HepG2 (cell line): ENCODE data around the gene THY1. TPM values are rescaled to one million over a fixed set of nuclear protein-coding genes. Genes with fewer than 3 reads are reported as not detected.

ENCODE experiments used
- ATAC-seq: fragments of 200-7000 bp; cut with Tn5 transposase; 3 replicates; pipeline ENCODE4 v1.9.1; 2020; ENCODE audit warnings: mild to moderate bottlenecking, moderate library complexity
- BruUV-seq: library from RNA; stranded (reverse); fragments of 400-500 nt; replicated peaks from 2 replicates; lab custom pipeline; 2021; lab: Mats Ljungman, UMichigan
- CTCF ChIA-PET: fragments of 300-600 bp; formaldehyde crosslinking; extraction: SDS; loops from one replicate; lab custom pipeline; 2021; ENCODE audit warnings: low total read pairs, inconsistent platforms, low intra/inter-chr PET ratio; lab: Yijun Ruan, JAX
- POLR2A ChIA-PET: fragments of 350-600 bp; sonication (Branson Sonifier 250); formaldehyde crosslinking; loops from one replicate; lab custom pipeline; 2020; ENCODE audit warnings: antibody characterized with exemption, inconsistent platforms; lab: Yijun Ruan, JAX
- DNase-seq: peaks from one replicate; pipeline ENCODE4 v3.0.0-alpha.2; 2015; ENCODE audit warnings: low spot score
- FAIRE-seq: peaks from 3 replicates; lab custom pipeline; 2011; peaks lifted over from hg19 to GRCh38; lab: Jason Lieb, UNC
- H2AFZ ChIP-seq: one replicate; pipeline ENCODE4 v1.6.1; 2011; ENCODE audit warnings: low read length, inconsistent platforms
- H3K27ac ChIP-seq: fragments of 300-600 bp; 3 replicates; pipeline ENCODE4 v1.8.0; 2011; ENCODE audit warnings: mixed run types, mild to moderate bottlenecking, mixed read lengths, low read length, inconsistent platforms; ENCODE audit not compliant: insufficient read depth; ENCODE audit errors: extremely low read length
- H3K27me3 ChIP-seq, 2 experiments: fragments of 200-600 bp in 1 of 2; 2 replicates in 1 of 2; 3 replicates in 1 of 2; pipeline versions ENCODE4 v1.6.0 to v1.8.0; 2011; ENCODE audit warnings: low read length in 2 of 2, mild to moderate bottlenecking in 2 of 2, moderate library complexity in 2 of 2, inconsistent platforms in 1 of 2; ENCODE audit not compliant: insufficient read depth in 2 of 2, control insufficient read depth in 1 of 2
- H3K36me3 ChIP-seq, 2 experiments: fragments of 200-600 bp in 1 of 2; replicated peaks in 1 of 2; 2 replicates in 1 of 2; 3 replicates in 1 of 2; pipeline versions ENCODE4 v1.5.1 to v1.8.0; 2011; ENCODE audit warnings: low read length in 2 of 2, inconsistent platforms in 1 of 2; ENCODE audit not compliant: insufficient read depth in 2 of 2, control insufficient read depth in 1 of 2
- H3K4me1 ChIP-seq: 2 replicates; pipeline ENCODE4 v1.5.1; 2012; ENCODE audit warnings: low read length, inconsistent platforms; ENCODE audit not compliant: insufficient read depth
- H3K4me2 ChIP-seq: 2 replicates; pipeline ENCODE4 v1.6.0; 2011; ENCODE audit warnings: low read depth, low read length, inconsistent platforms
- H3K4me3 ChIP-seq, 3 experiments: fragments of 200-600 bp in 1 of 3; sonication (generic), shearing (Covaris generic) in 1 of 3; replicated peaks in 1 of 3; 2 replicates each; pipeline ENCODE4 v1.5.1; 2011 to 2016; ENCODE audit warnings: low read length in 3 of 3, inconsistent platforms in 2 of 3, low read depth in 2 of 3, mild to moderate bottlenecking in 2 of 3, control low read depth in 1 of 3, mixed read lengths in 1 of 3; ENCODE audit not compliant: insufficient read depth in 1 of 3
- H3K79me2 ChIP-seq: one replicate; pipeline ENCODE4 v1.6.1; 2011; ENCODE audit warnings: low read length, inconsistent platforms; ENCODE audit not compliant: insufficient read depth
- H3K9ac ChIP-seq: 2 replicates; pipeline ENCODE4 v1.6.0; 2011; ENCODE audit warnings: mild to moderate bottlenecking, low read depth, low read length, inconsistent platforms; ENCODE audit not compliant: insufficient read depth
- H3K9me3 ChIP-seq: 2 replicates; pipeline ENCODE4 v1.5.1; 2012; ENCODE audit warnings: mild to moderate bottlenecking, low read length
- H4K20me1 ChIP-seq: 2 replicates; pipeline ENCODE4 v1.6.0; 2011; ENCODE audit warnings: inconsistent platforms, mild to moderate bottlenecking, low read length, moderate library complexity; ENCODE audit not compliant: insufficient read depth
- ARID5B ChIP-seq: IDR thresholded peaks from 2 replicates; pipeline ENCODE4 v1.4.0; 2020; ENCODE audit warnings: mild to moderate bottlenecking, missing genetic modification reagents
- ESRRA ChIP-seq: sonication (generic); formaldehyde crosslinking; IDR thresholded peaks from 2 replicates; pipeline ENCODE4 v1.5.1; 2020; ENCODE audit warnings: mild to moderate bottlenecking, low read depth, missing genetic modification reagents
- HNF4G ChIP-seq, 2 experiments: sonication (generic) in 1 of 2; formaldehyde crosslinking in 1 of 2; IDR thresholded peaks; 2 replicates each; pipeline versions ENCODE4 v1.4.0 to v1.6.1; 2011 to 2020; ENCODE audit warnings: borderline replicate concordance in 2 of 2, low read depth in 2 of 2, mild to moderate bottlenecking in 2 of 2, low read length in 1 of 2, missing genetic modification reagents in 1 of 2, moderate library complexity in 1 of 2
- HNRNPL ChIP-seq: fragments of 200-400 bp; formaldehyde crosslinking; IDR thresholded peaks from 2 replicates; pipeline ENCODE4 v1.6.1; 2017; ENCODE audit warnings: mild to moderate bottlenecking, low read depth, low read length
- NR2F6 ChIP-seq, 2 experiments: IDR thresholded peaks; 2 replicates each; pipeline ENCODE4 v1.6.1; 2016; ENCODE audit warnings: antibody characterized with exemption in 1 of 2, mild to moderate bottlenecking in 1 of 2
- RNF219 ChIP-seq: sonication (generic); formaldehyde crosslinking; IDR thresholded peaks from 2 replicates; pipeline ENCODE4 v1.5.0; 2020; ENCODE audit warnings: mild to moderate bottlenecking, missing genetic modification reagents
- SALL1 ChIP-seq: sonication (generic); formaldehyde crosslinking; IDR thresholded peaks from 2 replicates; pipeline ENCODE4 v1.8.0; 2022; ENCODE audit warnings: mild to moderate bottlenecking, missing genetic modification reagents
- WGBS: methylation state at CpG from one replicate; pipeline ENCODE4 v1.1.6; 2017; ENCODE audit warnings: low lambda C conversion rate; 5-methylcytosine and 5-hydroxymethylcytosine counted together
- in situ Hi-C: cut with HindIII; loops from 2 replicates; pipeline ENCODE4 v1.10.0; 2017; ENCODE audit warnings: low pct_unique_long_range_greater_than_20kb; ENCODE audit not compliant: extremely low pct_ligation_motif_present
- intact Hi-C: fragments of 100-400 bp; cut with micrococcal nuclease; formaldehyde crosslinking; loops from one replicate; pipeline ENCODE4 v1.10.0; 2022; ENCODE audit not compliant: unreplicated experiment
- polyA plus RNA-seq, 8 experiments: library from polyadenylated mRNA; depleted of rRNA in 3 of 8; stranded (reverse) in 7 of 8; unstranded in 1 of 8; fragments of >200 nt; fragmentation: Illumina TruSeq in 4 of 8; extraction: Trizol in 4 of 8; gene quantifications; 2 replicates each; pipeline versions ENCODE4 v1.2.1 to v1.2.3, GENCODE V29; 2011 to 2016; ENCODE audit warnings: low read depth in 4 of 8, missing spikeins in 1 of 8, mixed read lengths in 1 of 8; ENCODE audit not compliant: insufficient read depth in 1 of 8
- total RNA-seq, 5 experiments: library from RNA; depleted of rRNA; stranded (reverse); fragments of >200 nt; fragmentation: Illumina TruSeq; extraction: Trizol; gene quantifications; 2 replicates each; pipeline ENCODE4 v1.2.3, GENCODE V29; 2016; ENCODE audit warnings: low read depth in 1 of 5
- TF ChIP-seq, protein P1 (sequence below): sonication (generic); formaldehyde crosslinking; conservative IDR thresholded peaks from 2 replicates; pipeline ENCODE4 v1.4.0; 2020; ENCODE audit warnings: mild to moderate bottlenecking, missing genetic modification reagents, moderate library complexity
- TF ChIP-seq, protein P2 (sequence below), 2 experiments: fragments of 450-650 bp in 1 of 2; sonication (generic) in 1 of 2; formaldehyde crosslinking; IDR thresholded peaks; 2 replicates each; pipeline versions ENCODE4 v1.5.0 to v1.8.0; 2020 to 2022; ENCODE audit warnings: mild to moderate bottlenecking in 1 of 2, missing genetic modification reagents in 1 of 2

Gene THY1
- total and polyA plus RNA-seq, 2 of the 13 experiments (the other 11 are each of a cell fraction or from before 2014, with no cell fraction given), result not detected

DNA sequence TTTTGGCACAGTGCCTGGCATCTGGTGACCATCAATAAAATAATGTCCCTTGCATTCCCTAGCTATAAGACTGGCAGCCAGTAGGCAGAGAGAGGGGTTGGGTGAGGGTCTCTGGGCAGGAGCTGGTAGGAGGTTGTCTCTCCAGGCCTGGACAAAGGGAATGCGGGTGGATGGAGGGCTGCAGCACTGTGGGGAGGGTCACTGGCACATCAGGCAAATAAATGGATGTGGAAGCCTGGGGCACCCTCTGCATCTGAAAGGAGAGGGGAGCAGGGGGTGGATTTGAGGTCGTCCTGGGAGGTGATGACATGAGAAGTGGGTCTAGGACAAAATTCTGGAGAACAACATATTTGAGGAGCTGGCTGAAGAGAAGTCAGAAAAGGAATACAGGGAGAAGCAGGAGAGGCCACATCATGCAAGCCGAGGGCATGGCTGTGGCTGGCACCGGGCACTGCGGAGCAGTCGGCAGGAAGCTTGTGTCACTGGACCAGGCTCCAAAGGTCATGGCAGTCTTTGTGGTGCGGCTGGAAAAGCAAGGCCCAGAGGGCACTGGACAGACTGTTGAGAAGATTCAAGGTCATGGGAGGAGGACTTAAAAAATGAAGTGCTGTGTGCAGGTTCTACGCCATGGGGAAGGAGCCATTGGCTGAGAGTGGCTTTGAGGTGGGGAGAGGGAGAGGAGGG, 36.5 kb upstream of the THY1 start:
- Histone ChIP-seq H4K20me1 (no peaks in the 10 kb centered on the region), H3K27ac (no peak overlapping the region), H3K9me3 (no peaks in the 10 kb centered on the region), H3K9ac (no peak overlapping the region), H2AFZ (no peak overlapping the region), H3K4me3 (peak overlapping the region in 1 of 3 experiments; percentile 30; a peak in 1 of 6 replicates), H3K36me3 (no peaks in the 10 kb centered on the region), H3K4me2 (peak overlapping the region; percentile 30), H3K79me2 (no peaks in the 10 kb centered on the region), H3K27me3 (no peaks in the 10 kb centered on the region), H3K4me1 (peaks cover 18% of the 10 kb centered on the region)
- FAIRE-seq (no peak), ATAC-seq (peak; percentile 61), DNase-seq (no peak)
- intact Hi-C loops (no loop called here), in situ Hi-C loops (no loop called here)
- no TSS peak for BruUV-seq
- 16% methylated on average over 8 of the region's 8 CpGs for WGBS
- ChIA-PET POLR2A (interaction anchor here (0.8 kb wide), 1 partner anchor 91 kb away, joined by 3 read pairs; no protein-coding TSS in a partner anchor), CTCF (no interaction called here)
- TF ChIP-seq NR2F6 (IDR thresholded peaks at IDR 0.05) (no peak), NR2F6 (CRISPR knock-in tag; IDR thresholded peaks at IDR 0.05) (0 out of 2 replicates have a peak, but pooled peaks have one; percentile 14), SALL1 (CRISPR knock-in tag) (peak; percentile 31; the same call in 1 of the 2 replicates), HNRNPL (peak; percentile 91), RNF219 (no peak), ESRRA (CRISPR knock-in tag) (peak; percentile 64; the same call in 1 of the 2 replicates), ARID5B (CRISPR knock-in tag) (0 out of 2 replicates have a peak, but pooled peaks have one; percentile 28), HNF4G (IDR thresholded peaks at IDR 0.05; ENCODE audit: borderline replicate concordance, low read depth, low read length) (peak; percentile 32; the same call in 1 of the 2 replicates), HNF4G (CRISPR knock-in tag; IDR thresholded peaks at IDR 0.05; ENCODE audit: borderline replicate concordance, low read depth) (no peak)
- TF ChIP-seq, protein P1, sequence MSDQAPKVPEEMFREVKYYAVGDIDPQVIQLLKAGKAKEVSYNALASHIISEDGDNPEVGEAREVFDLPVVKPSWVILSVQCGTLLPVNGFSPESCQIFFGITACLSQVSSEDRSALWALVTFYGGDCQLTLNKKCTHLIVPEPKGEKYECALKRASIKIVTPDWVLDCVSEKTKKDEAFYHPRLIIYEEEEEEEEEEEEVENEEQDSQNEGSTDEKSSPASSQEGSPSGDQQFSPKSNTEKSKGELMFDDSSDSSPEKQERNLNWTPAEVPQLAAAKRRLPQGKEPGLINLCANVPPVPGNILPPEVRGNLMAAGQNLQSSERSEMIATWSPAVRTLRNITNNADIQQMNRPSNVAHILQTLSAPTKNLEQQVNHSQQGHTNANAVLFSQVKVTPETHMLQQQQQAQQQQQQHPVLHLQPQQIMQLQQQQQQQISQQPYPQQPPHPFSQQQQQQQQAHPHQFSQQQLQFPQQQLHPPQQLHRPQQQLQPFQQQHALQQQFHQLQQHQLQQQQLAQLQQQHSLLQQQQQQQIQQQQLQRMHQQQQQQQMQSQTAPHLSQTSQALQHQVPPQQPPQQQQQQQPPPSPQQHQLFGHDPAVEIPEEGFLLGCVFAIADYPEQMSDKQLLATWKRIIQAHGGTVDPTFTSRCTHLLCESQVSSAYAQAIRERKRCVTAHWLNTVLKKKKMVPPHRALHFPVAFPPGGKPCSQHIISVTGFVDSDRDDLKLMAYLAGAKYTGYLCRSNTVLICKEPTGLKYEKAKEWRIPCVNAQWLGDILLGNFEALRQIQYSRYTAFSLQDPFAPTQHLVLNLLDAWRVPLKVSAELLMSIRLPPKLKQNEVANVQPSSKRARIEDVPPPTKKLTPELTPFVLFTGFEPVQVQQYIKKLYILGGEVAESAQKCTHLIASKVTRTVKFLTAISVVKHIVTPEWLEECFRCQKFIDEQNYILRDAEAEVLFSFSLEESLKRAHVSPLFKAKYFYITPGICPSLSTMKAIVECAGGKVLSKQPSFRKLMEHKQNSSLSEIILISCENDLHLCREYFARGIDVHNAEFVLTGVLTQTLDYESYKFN (CRISPR knock-in tag), result 0 out of 2 replicates have a peak, but pooled peaks have one; percentile 24
- TF ChIP-seq, protein P2, sequence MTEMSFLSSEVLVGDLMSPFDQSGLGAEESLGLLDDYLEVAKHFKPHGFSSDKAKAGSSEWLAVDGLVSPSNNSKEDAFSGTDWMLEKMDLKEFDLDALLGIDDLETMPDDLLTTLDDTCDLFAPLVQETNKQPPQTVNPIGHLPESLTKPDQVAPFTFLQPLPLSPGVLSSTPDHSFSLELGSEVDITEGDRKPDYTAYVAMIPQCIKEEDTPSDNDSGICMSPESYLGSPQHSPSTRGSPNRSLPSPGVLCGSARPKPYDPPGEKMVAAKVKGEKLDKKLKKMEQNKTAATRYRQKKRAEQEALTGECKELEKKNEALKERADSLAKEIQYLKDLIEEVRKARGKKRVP (CRISPR knock-in tag; IDR thresholded peaks at IDR 0.05), result no peak
